ENCODE results near the gene NFIX. TPM values are rescaled to one million over a fixed set of nuclear protein-coding genes. Genes with fewer than 3 reads are reported as not detected.

NFIX gene
- total and polyA plus RNA-seq, 2 of the 13 experiments (the other 11 are each of a cell fraction or from before 2014, with no cell fraction given), result 3.4 to 5.4 TPM

DNA sequence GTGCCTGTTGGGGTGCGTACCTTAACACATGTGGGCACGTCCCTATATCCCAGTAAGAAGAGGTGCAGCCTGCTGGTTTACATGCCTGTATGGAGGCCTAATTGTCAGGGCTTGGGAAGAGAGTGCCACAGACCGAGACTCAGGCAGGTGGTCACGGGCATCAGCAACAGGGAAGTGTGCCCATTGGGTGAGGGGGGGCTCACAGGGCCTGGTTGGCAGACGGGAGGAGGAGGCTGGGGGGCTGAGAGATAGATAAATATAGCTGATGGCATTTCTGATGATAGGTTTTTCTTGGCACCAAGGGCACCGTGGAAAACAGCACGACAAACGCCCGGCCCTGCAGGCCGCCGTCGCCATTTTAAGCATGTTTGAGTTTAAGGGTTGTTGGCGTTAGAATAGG, 37.6 kb downstream of the NFIX start:
- no peak for FAIRE-seq
- in situ Hi-C loops (cut with HindIII; ENCODE audit: extremely low pct_ligation_motif_present, low pct_unique_long_range_greater_than_20kb), result loop anchor here (5.0 kb wide), 1 partner anchor 59 kb away; no protein-coding TSS in a partner anchor
- intact Hi-C loops (cut with micrococcal nuclease; ENCODE audit: unreplicated experiment), result loop anchor here (2.0 kb wide), 2 partner anchors 28 to 48 kb away; no protein-coding TSS in a partner anchor
- TF ChIP-seq CREM (IDR thresholded peaks at IDR 0.05) (0 out of 2 replicates have a peak, but pooled peaks have one; percentile 5), CREM (CRISPR knock-in tag; IDR thresholded peaks at IDR 0.05) (no peak), ZNF10 (CRISPR knock-in tag; IDR thresholded peaks at IDR 0.05; ENCODE audit: borderline replicate concordance, low read depth) (no peak), SALL1 (CRISPR knock-in tag; IDR thresholded peaks at IDR 0.05) (no peak), ZNF619 (CRISPR knock-in tag; IDR thresholded peaks at IDR 0.05) (peak; percentile 18; the same call in 1 of the 2 replicates), ZNF530 (CRISPR knock-in tag; IDR thresholded peaks at IDR 0.05; ENCODE audit: low read depth) (no peak), AKAP8 (CRISPR knock-in tag; IDR thresholded peaks at IDR 0.05) (no peak), SPEN (CRISPR knock-in tag; IDR thresholded peaks at IDR 0.05; ENCODE audit: low read depth) (no peak), RNF2 (conservative IDR thresholded peaks at IDR 0.05; ENCODE audit: low read depth) (no peak), ZC3H13 (CRISPR knock-in tag; IDR thresholded peaks at IDR 0.05) (0 out of 2 replicates have a peak, but pooled peaks have one; percentile 44), HNRNPL (IDR thresholded peaks at IDR 0.05; ENCODE audit: low read depth, low read length) (0 out of 2 replicates have a peak, but pooled peaks have one; percentile 22)
- TF ChIP-seq, protein P1, sequence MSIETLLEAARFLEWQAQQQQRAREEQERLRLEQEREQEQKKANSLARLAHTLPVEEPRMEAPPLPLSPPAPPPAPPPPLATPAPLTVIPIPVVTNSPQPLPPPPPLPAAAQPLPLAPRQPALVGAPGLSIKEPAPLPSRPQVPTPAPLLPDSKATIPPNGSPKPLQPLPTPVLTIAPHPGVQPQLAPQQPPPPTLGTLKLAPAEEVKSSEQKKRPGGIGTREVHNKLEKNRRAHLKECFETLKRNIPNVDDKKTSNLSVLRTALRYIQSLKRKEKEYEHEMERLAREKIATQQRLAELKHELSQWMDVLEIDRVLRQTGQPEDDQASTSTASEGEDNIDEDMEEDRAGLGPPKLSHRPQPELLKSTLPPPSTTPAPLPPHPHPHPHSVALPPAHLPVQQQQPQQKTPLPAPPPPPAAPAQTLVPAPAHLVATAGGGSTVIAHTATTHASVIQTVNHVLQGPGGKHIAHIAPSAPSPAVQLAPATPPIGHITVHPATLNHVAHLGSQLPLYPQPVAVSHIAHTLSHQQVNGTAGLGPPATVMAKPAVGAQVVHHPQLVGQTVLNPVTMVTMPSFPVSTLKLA (IDR thresholded peaks at IDR 0.05), result no peak
- TF ChIP-seq, protein P2, sequence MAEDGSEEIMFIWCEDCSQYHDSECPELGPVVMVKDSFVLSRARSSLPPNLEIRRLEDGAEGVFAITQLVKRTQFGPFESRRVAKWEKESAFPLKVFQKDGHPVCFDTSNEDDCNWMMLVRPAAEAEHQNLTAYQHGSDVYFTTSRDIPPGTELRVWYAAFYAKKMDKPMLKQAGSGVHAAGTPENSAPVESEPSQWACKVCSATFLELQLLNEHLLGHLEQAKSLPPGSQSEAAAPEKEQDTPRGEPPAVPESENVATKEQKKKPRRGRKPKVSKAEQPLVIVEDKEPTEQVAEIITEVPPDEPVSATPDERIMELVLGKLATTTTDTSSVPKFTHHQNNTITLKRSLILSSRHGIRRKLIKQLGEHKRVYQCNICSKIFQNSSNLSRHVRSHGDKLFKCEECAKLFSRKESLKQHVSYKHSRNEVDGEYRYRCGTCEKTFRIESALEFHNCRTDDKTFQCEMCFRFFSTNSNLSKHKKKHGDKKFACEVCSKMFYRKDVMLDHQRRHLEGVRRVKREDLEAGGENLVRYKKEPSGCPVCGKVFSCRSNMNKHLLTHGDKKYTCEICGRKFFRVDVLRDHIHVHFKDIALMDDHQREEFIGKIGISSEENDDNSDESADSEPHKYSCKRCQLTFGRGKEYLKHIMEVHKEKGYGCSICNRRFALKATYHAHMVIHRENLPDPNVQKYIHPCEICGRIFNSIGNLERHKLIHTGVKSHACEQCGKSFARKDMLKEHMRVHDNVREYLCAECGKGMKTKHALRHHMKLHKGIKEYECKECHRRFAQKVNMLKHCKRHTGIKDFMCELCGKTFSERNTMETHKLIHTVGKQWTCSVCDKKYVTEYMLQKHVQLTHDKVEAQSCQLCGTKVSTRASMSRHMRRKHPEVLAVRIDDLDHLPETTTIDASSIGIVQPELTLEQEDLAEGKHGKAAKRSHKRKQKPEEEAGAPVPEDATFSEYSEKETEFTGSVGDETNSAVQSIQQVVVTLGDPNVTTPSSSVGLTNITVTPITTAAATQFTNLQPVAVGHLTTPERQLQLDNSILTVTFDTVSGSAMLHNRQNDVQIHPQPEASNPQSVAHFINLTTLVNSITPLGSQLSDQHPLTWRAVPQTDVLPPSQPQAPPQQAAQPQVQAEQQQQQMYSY (CRISPR knock-in tag; IDR thresholded peaks at IDR 0.05), result no peak
- TF ChIP-seq, protein P3, sequence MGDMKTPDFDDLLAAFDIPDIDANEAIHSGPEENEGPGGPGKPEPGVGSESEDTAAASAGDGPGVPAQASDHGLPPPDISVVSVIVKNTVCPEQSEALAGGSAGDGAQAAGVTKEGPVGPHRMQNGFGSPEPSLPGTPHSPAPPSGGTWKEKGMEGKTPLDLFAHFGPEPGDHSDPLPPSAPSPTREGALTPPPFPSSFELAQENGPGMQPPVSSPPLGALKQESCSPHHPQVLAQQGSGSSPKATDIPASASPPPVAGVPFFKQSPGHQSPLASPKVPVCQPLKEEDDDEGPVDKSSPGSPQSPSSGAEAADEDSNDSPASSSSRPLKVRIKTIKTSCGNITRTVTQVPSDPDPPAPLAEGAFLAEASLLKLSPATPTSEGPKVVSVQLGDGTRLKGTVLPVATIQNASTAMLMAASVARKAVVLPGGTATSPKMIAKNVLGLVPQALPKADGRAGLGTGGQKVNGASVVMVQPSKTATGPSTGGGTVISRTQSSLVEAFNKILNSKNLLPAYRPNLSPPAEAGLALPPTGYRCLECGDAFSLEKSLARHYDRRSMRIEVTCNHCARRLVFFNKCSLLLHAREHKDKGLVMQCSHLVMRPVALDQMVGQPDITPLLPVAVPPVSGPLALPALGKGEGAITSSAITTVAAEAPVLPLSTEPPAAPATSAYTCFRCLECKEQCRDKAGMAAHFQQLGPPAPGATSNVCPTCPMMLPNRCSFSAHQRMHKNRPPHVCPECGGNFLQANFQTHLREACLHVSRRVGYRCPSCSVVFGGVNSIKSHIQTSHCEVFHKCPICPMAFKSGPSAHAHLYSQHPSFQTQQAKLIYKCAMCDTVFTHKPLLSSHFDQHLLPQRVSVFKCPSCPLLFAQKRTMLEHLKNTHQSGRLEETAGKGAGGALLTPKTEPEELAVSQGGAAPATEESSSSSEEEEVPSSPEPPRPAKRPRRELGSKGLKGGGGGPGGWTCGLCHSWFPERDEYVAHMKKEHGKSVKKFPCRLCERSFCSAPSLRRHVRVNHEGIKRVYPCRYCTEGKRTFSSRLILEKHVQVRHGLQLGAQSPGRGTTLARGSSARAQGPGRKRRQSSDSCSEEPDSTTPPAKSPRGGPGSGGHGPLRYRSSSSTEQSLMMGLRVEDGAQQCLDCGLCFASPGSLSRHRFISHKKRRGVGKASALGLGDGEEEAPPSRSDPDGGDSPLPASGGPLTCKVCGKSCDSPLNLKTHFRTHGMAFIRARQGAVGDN (CRISPR knock-in tag; IDR thresholded peaks at IDR 0.05), result peak; percentile 49; the same call in 1 of the 2 replicates

More for the DNA sequence above, 37.6 kb downstream of the NFIX start:
- ATAC-seq, result no peak
- H3K79me2 ChIP-seq (ENCODE audit: insufficient read depth, low read length), result peaks cover 41% of the 10 kb centered on the region
- POLR2A ChIA-PET, result interaction anchor here (1.0 to 6.5 kb wide), 11 partner anchors 10 to 131 kb away, joined by 3 to 128 read pairs (median 12); partner anchors contain the start of gene NACC1
- no peaks in the 10 kb centered on the region for H4K20me1 ChIP-seq (ENCODE audit: insufficient read depth, low read length)
- peaks cover 82% of the 10 kb centered on the region for H3K4me1 ChIP-seq (ENCODE audit: insufficient read depth, low read length)
- no peak for DNase-seq (ENCODE audit: low spot score)
- H2AFZ ChIP-seq (ENCODE audit: low read length), result no peak overlapping the region
- H3K9ac ChIP-seq (ENCODE audit: insufficient read depth, low read depth, low read length), result peak overlapping the region; percentile 62
- CTCF ChIA-PET (ENCODE audit: low intra/inter-chr PET ratio, low total read pairs), result interaction anchor here (1.4 to 4.9 kb wide), 2 partner anchors 28 to 54 kb away, joined by 3 to 42 read pairs; no protein-coding TSS in a partner anchor
- BruUV-seq (replicated peaks), result no TSS peak
- H3K27ac ChIP-seq (ENCODE audit: extremely low read length, insufficient read depth, low read length), result peak overlapping the region; percentile 80
- WGBS (ENCODE audit: low lambda C conversion rate), result 95% methylated on average over 13 of the region's 13 CpGs
- no peaks in the 10 kb centered on the region for H3K27me3 ChIP-seq (ENCODE audit: control insufficient read depth in 1 of 2, insufficient read depth in 2 of 2, low read length in 2 of 2)
- 0 out of 6 replicates have a peak overlapping the region, but pooled peaks of 1 of the 3 experiments have one; percentile 12 for H3K4me3 ChIP-seq (replicated peaks in 1 of 3; ENCODE audit: insufficient read depth in 1 of 3, low read depth in 2 of 3, low read length in 3 of 3)
- H3K9me3 ChIP-seq (ENCODE audit: low read length), result no peaks in the 10 kb centered on the region
- peak overlapping the region; percentile 68 for H3K4me2 ChIP-seq (ENCODE audit: low read depth, low read length)
- peaks cover 2 to 39% of the 10 kb centered on the region in 2 experiments; a peak in 3 of 5 replicates for H3K36me3 ChIP-seq (replicated peaks in 1 of 2; ENCODE audit: control insufficient read depth in 1 of 2, insufficient read depth in 2 of 2, low read length in 2 of 2)
